HepG2 (cell line): Measurements from ENCODE around the gene SMAP2. TPM values are rescaled to one million over a fixed set of nuclear protein-coding genes. Genes with fewer than 3 reads are reported as not detected.
A peak's percentile ranks its signal among the peaks of the same experiment; 100 is the strongest.

Experiments
- CBX1 ChIP-seq: IDR thresholded peaks from one replicate; pipeline ENCODE4 v1.6.1; 2016; ENCODE audit warnings: antibody characterized with exemption, low read depth
- CEBPG ChIP-seq: IDR thresholded peaks from 2 replicates; pipeline ENCODE4 v1.6.1; 2016
- DZIP1 ChIP-seq: sonication (generic); formaldehyde crosslinking; IDR thresholded peaks from 2 replicates; pipeline ENCODE4 v1.5.0; 2020; ENCODE audit warnings: mild to moderate bottlenecking, missing genetic modification reagents
- KDM2A ChIP-seq: sonication (generic); formaldehyde crosslinking; IDR thresholded peaks from 2 replicates; pipeline ENCODE4 v1.4.0; 2020; ENCODE audit warnings: low read depth, missing genetic modification reagents, borderline replicate concordance
- MEF2D ChIP-seq: sonication (generic); formaldehyde crosslinking; IDR thresholded peaks from 2 replicates; pipeline ENCODE4 v1.5.1; 2020; ENCODE audit warnings: mild to moderate bottlenecking, missing genetic modification reagents
- MYC ChIP-seq: sonication (generic); formaldehyde crosslinking; IDR thresholded peaks from 2 replicates; pipeline ENCODE4 v1.9.0; 2021; ENCODE audit warnings: missing genetic modification reagents, borderline replicate concordance
- PPARG ChIP-seq: conservative IDR thresholded peaks from 2 replicates; pipeline ENCODE4 v1.6.1; 2016; ENCODE audit warnings: missing biosample characterization, missing genetic modification reagents
- SOX6 ChIP-seq, 2 experiments: fragments of 450-650 bp in 1 of 2; sonication (generic) in 1 of 2; formaldehyde crosslinking in 1 of 2; IDR thresholded peaks; 2 replicates each; pipeline versions ENCODE4 v1.4.0 to v1.6.1; 2017 to 2020; ENCODE audit warnings: antibody characterized with exemption in 1 of 2, mild to moderate bottlenecking in 1 of 2, missing genetic modification reagents in 1 of 2
- ZNF121 ChIP-seq: sonication (generic); formaldehyde crosslinking; IDR thresholded peaks from 2 replicates; pipeline ENCODE4 v1.5.0; 2020; ENCODE audit warnings: mild to moderate bottlenecking, missing genetic modification reagents
- ZNF263 ChIP-seq: sonication (generic); formaldehyde crosslinking; IDR thresholded peaks from 2 replicates; pipeline ENCODE4 v1.4.0; 2020; ENCODE audit warnings: missing genetic modification reagents
- ZNF34 ChIP-seq: sonication (generic); formaldehyde crosslinking; IDR thresholded peaks from 2 replicates; pipeline ENCODE4 v1.4.0; 2020; ENCODE audit warnings: mild to moderate bottlenecking, missing genetic modification reagents, borderline replicate concordance
- ZNF564 ChIP-seq: sonication (generic); formaldehyde crosslinking; IDR thresholded peaks from 2 replicates; pipeline ENCODE4 v1.8.1; 2023; ENCODE audit warnings: mild to moderate bottlenecking, missing genetic modification reagents
- ZSCAN12 ChIP-seq: sonication (generic); formaldehyde crosslinking; IDR thresholded peaks from 2 replicates; pipeline ENCODE4 v1.9.0; 2021; ENCODE audit warnings: mild to moderate bottlenecking, missing genetic modification reagents
- polyA plus RNA-seq, 8 experiments: library from polyadenylated mRNA; depleted of rRNA in 3 of 8; stranded (reverse) in 7 of 8; unstranded in 1 of 8; fragments of >200 nt; fragmentation: Illumina TruSeq in 4 of 8; extraction: Trizol in 4 of 8; gene quantifications; 2 replicates each; pipeline versions ENCODE4 v1.2.1 to v1.2.3, GENCODE V29; 2011 to 2016; ENCODE audit warnings: low read depth in 4 of 8, missing spikeins in 1 of 8, mixed read lengths in 1 of 8; ENCODE audit not compliant: insufficient read depth in 1 of 8
- total RNA-seq, 5 experiments: library from RNA; depleted of rRNA; stranded (reverse); fragments of >200 nt; fragmentation: Illumina TruSeq; extraction: Trizol; gene quantifications; 2 replicates each; pipeline ENCODE4 v1.2.3, GENCODE V29; 2016; ENCODE audit warnings: low read depth in 1 of 5
- TF ChIP-seq, protein P1 (sequence below): sonication (generic); formaldehyde crosslinking; IDR thresholded peaks from one replicate; pipeline ENCODE4 v1.5.1; 2020; ENCODE audit warnings: mild to moderate bottlenecking, missing genetic modification reagents; ENCODE audit errors: not compliant biosample characterization
- TF ChIP-seq, protein P2 (sequence below): sonication (generic); formaldehyde crosslinking; IDR thresholded peaks from 2 replicates; pipeline ENCODE4 v1.5.0; 2020; ENCODE audit warnings: mild to moderate bottlenecking, missing genetic modification reagents

SMAP2 gene
- total and polyA plus RNA-seq, 2 of the 13 experiments (the other 11 are each of a cell fraction or from before 2014, with no cell fraction given) = 19.0 to 22.3 TPM

- TF ChIP-seq ZNF34 (CRISPR knock-in tag) (0 out of 2 replicates have a peak, but pooled peaks have one; percentile 54), ZNF564 (CRISPR knock-in tag) (no peak), ZSCAN12 (peak; percentile 65; the same call in 1 of the 2 replicates), PPARG (CRISPR knock-in tag) (no peak), ZNF121 (no peak), KDM2A (CRISPR knock-in tag) (peak; percentile 54; the same call in 1 of the 2 replicates), SOX6 (IDR thresholded peaks at IDR 0.05) (no peak), SOX6 (CRISPR knock-in tag; IDR thresholded peaks at IDR 0.05) (peak; percentile 43; the same call in 1 of the 2 replicates), CBX1 (no peak), MEF2D (CRISPR knock-in tag) (peak; percentile 62; the same call in 1 of the 2 replicates), MYC (CRISPR knock-in tag) (peak; percentile 43; the same call in 1 of the 2 replicates), ZNF263 (CRISPR knock-in tag) (0 out of 2 replicates have a peak, but pooled peaks have one; percentile 40), DZIP1 (CRISPR knock-in tag) (no peak), CEBPG (CRISPR knock-in tag) (peak; percentile 84)
- TF ChIP-seq, protein P1, sequence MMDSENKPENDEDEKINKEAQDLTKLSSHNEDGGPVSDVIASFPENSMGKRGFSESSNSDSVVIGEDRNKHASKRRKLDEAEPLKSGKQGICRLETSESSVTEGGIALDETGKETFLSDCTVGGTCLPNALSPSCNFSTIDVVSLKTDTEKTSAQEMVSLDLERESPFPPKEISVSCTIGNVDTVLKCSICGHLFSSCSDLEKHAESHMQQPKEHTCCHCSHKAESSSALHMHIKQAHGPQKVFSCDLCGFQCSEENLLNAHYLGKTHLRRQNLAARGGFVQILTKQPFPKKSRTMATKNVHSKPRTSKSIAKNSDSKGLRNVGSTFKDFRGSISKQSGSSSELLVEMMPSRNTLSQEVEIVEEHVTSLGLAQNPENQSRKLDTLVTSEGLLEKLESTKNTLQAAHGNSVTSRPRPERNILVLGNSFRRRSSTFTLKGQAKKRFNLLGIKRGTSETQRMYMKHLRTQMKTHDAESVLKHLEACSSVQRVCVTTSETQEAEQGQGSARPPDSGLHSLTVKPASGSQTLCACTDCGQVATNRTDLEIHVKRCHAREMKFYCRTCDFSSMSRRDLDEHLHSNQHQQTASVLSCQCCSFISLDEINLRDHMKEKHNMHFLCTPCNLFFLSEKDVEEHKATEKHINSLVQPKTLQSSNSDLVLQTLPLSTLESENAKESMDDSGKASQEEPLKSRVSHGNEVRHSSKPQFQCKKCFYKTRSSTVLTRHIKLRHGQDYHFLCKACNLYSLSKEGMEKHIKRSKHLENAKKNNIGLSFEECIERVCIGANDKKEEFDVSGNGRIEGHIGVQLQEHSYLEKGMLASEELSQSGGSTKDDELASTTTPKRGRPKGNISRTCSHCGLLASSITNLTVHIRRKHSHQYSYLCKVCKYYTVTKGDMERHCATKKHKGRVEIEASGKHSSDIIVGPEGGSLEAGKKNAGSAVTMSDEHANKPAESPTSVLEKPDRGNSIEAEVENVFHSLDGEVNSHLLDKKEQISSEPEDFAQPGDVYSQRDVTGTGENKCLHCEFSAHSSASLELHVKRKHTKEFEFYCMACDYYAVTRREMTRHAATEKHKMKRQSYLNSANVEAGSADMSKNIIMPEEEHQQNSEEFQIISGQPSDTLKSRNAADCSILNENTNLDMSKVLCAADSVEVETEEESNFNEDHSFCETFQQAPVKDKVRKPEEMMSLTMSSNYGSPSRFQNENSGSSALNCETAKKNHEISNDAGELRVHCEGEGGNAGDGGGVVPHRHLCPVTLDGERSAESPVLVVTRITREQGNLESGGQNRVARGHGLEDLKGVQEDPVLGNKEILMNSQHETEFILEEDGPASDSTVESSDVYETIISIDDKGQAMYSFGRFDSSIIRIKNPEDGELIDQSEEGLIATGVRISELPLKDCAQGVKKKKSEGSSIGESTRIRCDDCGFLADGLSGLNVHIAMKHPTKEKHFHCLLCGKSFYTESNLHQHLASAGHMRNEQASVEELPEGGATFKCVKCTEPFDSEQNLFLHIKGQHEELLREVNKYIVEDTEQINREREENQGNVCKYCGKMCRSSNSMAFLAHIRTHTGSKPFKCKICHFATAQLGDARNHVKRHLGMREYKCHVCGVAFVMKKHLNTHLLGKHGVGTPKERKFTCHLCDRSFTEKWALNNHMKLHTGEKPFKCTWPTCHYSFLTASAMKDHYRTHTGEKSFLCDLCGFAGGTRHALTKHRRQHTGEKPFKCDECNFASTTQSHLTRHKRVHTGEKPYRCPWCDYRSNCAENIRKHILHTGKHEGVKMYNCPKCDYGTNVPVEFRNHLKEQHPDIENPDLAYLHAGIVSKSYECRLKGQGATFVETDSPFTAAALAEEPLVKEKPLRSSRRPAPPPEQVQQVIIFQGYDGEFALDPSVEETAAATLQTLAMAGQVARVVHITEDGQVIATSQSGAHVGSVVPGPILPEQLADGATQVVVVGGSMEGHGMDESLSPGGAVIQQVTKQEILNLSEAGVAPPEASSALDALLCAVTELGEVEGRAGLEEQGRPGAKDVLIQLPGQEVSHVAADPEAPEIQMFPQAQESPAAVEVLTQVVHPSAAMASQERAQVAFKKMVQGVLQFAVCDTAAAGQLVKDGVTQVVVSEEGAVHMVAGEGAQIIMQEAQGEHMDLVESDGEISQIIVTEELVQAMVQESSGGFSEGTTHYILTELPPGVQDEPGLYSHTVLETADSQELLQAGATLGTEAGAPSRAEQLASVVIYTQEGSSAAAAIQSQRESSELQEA (CRISPR knock-in tag) = no peak
- TF ChIP-seq, protein P2, sequence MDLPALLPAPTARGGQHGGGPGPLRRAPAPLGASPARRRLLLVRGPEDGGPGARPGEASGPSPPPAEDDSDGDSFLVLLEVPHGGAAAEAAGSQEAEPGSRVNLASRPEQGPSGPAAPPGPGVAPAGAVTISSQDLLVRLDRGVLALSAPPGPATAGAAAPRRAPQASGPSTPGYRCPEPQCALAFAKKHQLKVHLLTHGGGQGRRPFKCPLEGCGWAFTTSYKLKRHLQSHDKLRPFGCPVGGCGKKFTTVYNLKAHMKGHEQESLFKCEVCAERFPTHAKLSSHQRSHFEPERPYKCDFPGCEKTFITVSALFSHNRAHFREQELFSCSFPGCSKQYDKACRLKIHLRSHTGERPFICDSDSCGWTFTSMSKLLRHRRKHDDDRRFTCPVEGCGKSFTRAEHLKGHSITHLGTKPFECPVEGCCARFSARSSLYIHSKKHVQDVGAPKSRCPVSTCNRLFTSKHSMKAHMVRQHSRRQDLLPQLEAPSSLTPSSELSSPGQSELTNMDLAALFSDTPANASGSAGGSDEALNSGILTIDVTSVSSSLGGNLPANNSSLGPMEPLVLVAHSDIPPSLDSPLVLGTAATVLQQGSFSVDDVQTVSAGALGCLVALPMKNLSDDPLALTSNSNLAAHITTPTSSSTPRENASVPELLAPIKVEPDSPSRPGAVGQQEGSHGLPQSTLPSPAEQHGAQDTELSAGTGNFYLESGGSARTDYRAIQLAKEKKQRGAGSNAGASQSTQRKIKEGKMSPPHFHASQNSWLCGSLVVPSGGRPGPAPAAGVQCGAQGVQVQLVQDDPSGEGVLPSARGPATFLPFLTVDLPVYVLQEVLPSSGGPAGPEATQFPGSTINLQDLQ (CRISPR knock-in tag) = no peak
Measured at GRCh38 chr1:40338745-40339419, 34.6 kb upstream of the SMAP2 start (continued).
